Femur (tissue), 1 donor: ENCODE results near the gene SLFN12L.
"Not testable (repeated sequence)": the region's sequence is repeated elsewhere in the genome, so short reads cannot be mapped to it uniquely, and the experiment has no call there.

Experiments used
- DNase-seq: peaks from one replicate; pipeline ENCODE4 v3.0.0-alpha.2; 2017

Gene SLFN12L

GRCh38 chr17:35537601-35538141 lies at the start of gene SLFN12L:
Gene SLFN12L (minus strand): TSS chr17:35537678. CDS start chr17:35522364, 15,314 bp downstream.
- DNase-seq, result no peak

- no peak for DNase-seq
Observed at GRCh38 chr17:35586569-35587073, 49.1 kb upstream of the SLFN12L start.

- DNase-seq, result no peak
Observed at GRCh38 chr17:35584061-35584460, 46.6 kb upstream of the SLFN12L start.

GRCh38 chr17:35578929-35579432 lies 41.5 kb upstream of the SLFN12L start:
- no peak for DNase-seq

- peak; percentile 95 for DNase-seq
Observed at GRCh38 chr17:35578197-35578928, 40.9 kb upstream of the SLFN12L start, which contains the start of gene PEX12. Gene PEX12 (minus strand): TSS chr17:35578571. CDS start chr17:35578021, 550 bp downstream.

GRCh38 chr17:35577830-35578196 lies 40.3 kb upstream of the SLFN12L start:
- DNase-seq, result peak; percentile 31

GRCh38 chr17:35575759-35576158 lies 38.3 kb upstream of the SLFN12L start:
- no peak for DNase-seq

GRCh38 chr17:35569405-35569804 lies 31.9 kb upstream of the SLFN12L start:
- DNase-seq, result no peak

- no peak for DNase-seq
Observed at GRCh38 chr17:35568561-35568960, 31.1 kb upstream of the SLFN12L start.

GRCh38 chr17:35566968-35567367 lies 29.5 kb upstream of the SLFN12L start:
- DNase-seq, result no peak

GRCh38 chr17:35563181-35563580 lies 25.7 kb upstream of the SLFN12L start:
- DNase-seq, result not testable (repeated sequence)

GRCh38 chr17:35560703-35561102 lies 23.2 kb upstream of the SLFN12L start, which contains the start of gene SLFN14:
Gene SLFN14 (minus strand): TSS chr17:35560819. CDS start chr17:35558062, 2,757 bp downstream.
- DNase-seq, result no peak

- no peak for DNase-seq
Observed at GRCh38 chr17:35559495-35560210, 22.2 kb upstream of the SLFN12L start.

GRCh38 chr17:35557353-35557752 lies 19.9 kb upstream of the SLFN12L start:
- DNase-seq, result no peak

GRCh38 chr17:35555691-35556090 lies 18.2 kb upstream of the SLFN12L start:
- DNase-seq, result no peak

- no peak for DNase-seq
Observed at GRCh38 chr17:35554668-35555067, 17.2 kb upstream of the SLFN12L start.

- no peak for DNase-seq
Observed at GRCh38 chr17:35553310-35553709, 15.8 kb upstream of the SLFN12L start.

- DNase-seq, result no peak
Observed at GRCh38 chr17:35548978-35549377, 11.5 kb upstream of the SLFN12L start.

GRCh38 chr17:35548208-35548810 lies 10.8 kb upstream of the SLFN12L start:
- no peak for DNase-seq

GRCh38 chr17:35546487-35546886 lies 9.0 kb upstream of the SLFN12L start:
- no peak for DNase-seq

- DNase-seq, result no peak
Observed at GRCh38 chr17:35545150-35545549, 7.7 kb upstream of the SLFN12L start.

GRCh38 chr17:35543856-35544255 lies 6.4 kb upstream of the SLFN12L start:
- no peak for DNase-seq

GRCh38 chr17:35542990-35543389 lies 5.5 kb upstream of the SLFN12L start:
- DNase-seq, result no peak
